HL-60 (cell line): ENCODE data around the gene ITGAV.

Source experiments
- DNase-seq, 2 experiments: peaks; one replicate each; pipeline ENCODE4 v3.0.0-alpha.2; 2010 to 2020; ENCODE audit warnings: low read depth in 1 of 2, low spot score in 1 of 2
- H3K27ac ChIP-seq: fragments of 250-450 bp; sonication (Bioruptor Pico); replicated peaks from 2 replicates; pipeline ENCODE4 v1.5.1; 2020; ENCODE audit warnings: mild to moderate bottlenecking, moderate library complexity
- H3K27me3 ChIP-seq: fragments of 250-450 bp; sonication (Bioruptor Pico); 2 replicates; pipeline ENCODE4 v1.5.1; 2021; ENCODE audit warnings: mild to moderate bottlenecking, moderate library complexity; ENCODE audit not compliant: insufficient read depth, poor library complexity, severe bottlenecking
- H3K4me3 ChIP-seq: replicated peaks from 2 replicates; pipeline ENCODE4 v1.5.1; 2011; ENCODE audit warnings: mild to moderate bottlenecking, control low read depth, low read length; ENCODE audit not compliant: insufficient read depth
- GABPA ChIP-seq: IDR thresholded peaks from 2 replicates; pipeline ENCODE4 v1.6.1; 2012; ENCODE audit warnings: low read depth
- POLR2AphosphoS5 ChIP-seq: IDR thresholded peaks from 2 replicates; pipeline ENCODE4 v1.6.1; 2012; ENCODE audit warnings: low read depth
- SPI1 ChIP-seq: IDR thresholded peaks from 2 replicates; pipeline ENCODE4 v1.6.1; 2012; ENCODE audit warnings: low read depth, mild to moderate bottlenecking, borderline replicate concordance
- TF ChIP-seq, protein P1 (sequence below): IDR thresholded peaks from 2 replicates; pipeline ENCODE4 v1.6.1; 2012; ENCODE audit warnings: low read depth; ENCODE audit not compliant: insufficient replicate concordance
- TF ChIP-seq, protein P2 (sequence below): IDR thresholded peaks from one replicate; pipeline ENCODE4 v1.5.1; 2011; ENCODE audit warnings: low read length, control low read depth, inconsistent platforms; ENCODE audit not compliant: insufficient read depth

Gene ITGAV

DNA sequence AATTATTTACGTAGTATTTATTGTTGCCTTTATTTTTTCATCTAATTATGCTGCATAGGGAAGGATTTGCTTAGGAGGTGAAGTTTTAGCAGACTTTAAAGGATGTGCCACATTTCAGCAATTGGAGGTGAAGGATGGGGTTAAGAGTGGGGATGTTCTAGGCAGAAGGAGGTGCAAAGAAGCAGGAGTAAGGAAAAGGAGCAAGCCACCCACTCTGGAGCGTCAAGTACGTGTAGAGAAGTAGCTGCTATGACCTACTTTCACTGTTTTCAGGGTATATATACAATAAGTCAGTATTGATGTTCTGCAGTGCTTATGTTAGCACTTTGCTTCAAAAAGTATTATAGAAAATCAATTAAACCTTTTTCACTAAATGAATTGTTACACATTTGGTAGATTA is 34.4 kb downstream of the ITGAV start:
- Histone ChIP-seq H3K27ac (no peak overlapping the region), H3K4me3 (no peak overlapping the region), H3K27me3 (no peaks in the 10 kb centered on the region)
- no peak for DNase-seq
- TF ChIP-seq, protein P1, sequence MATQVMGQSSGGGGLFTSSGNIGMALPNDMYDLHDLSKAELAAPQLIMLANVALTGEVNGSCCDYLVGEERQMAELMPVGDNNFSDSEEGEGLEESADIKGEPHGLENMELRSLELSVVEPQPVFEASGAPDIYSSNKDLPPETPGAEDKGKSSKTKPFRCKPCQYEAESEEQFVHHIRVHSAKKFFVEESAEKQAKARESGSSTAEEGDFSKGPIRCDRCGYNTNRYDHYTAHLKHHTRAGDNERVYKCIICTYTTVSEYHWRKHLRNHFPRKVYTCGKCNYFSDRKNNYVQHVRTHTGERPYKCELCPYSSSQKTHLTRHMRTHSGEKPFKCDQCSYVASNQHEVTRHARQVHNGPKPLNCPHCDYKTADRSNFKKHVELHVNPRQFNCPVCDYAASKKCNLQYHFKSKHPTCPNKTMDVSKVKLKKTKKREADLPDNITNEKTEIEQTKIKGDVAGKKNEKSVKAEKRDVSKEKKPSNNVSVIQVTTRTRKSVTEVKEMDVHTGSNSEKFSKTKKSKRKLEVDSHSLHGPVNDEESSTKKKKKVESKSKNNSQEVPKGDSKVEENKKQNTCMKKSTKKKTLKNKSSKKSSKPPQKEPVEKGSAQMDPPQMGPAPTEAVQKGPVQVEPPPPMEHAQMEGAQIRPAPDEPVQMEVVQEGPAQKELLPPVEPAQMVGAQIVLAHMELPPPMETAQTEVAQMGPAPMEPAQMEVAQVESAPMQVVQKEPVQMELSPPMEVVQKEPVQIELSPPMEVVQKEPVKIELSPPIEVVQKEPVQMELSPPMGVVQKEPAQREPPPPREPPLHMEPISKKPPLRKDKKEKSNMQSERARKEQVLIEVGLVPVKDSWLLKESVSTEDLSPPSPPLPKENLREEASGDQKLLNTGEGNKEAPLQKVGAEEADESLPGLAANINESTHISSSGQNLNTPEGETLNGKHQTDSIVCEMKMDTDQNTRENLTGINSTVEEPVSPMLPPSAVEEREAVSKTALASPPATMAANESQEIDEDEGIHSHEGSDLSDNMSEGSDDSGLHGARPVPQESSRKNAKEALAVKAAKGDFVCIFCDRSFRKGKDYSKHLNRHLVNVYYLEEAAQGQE: no peak
- TF ChIP-seq SPI1: no peak

GRCh38 chr2:186629250-186629996 is 39.6 kb downstream of the ITGAV start:
- H3K27ac ChIP-seq: no peak overlapping the region
- H3K4me3 ChIP-seq: no peak overlapping the region
- DNase-seq: no peak
- no peaks in the 10 kb centered on the region for H3K27me3 ChIP-seq
- no peak for TF ChIP-seq SPI1
- TF ChIP-seq, protein P1: no peak
- no peak for TF ChIP-seq POLR2AphosphoS5
- TF ChIP-seq, protein P2, sequence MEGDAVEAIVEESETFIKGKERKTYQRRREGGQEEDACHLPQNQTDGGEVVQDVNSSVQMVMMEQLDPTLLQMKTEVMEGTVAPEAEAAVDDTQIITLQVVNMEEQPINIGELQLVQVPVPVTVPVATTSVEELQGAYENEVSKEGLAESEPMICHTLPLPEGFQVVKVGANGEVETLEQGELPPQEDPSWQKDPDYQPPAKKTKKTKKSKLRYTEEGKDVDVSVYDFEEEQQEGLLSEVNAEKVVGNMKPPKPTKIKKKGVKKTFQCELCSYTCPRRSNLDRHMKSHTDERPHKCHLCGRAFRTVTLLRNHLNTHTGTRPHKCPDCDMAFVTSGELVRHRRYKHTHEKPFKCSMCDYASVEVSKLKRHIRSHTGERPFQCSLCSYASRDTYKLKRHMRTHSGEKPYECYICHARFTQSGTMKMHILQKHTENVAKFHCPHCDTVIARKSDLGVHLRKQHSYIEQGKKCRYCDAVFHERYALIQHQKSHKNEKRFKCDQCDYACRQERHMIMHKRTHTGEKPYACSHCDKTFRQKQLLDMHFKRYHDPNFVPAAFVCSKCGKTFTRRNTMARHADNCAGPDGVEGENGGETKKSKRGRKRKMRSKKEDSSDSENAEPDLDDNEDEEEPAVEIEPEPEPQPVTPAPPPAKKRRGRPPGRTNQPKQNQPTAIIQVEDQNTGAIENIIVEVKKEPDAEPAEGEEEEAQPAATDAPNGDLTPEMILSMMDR: no peak
- no peak for TF ChIP-seq GABPA

- H3K27me3 ChIP-seq: no peaks in the 10 kb centered on the region
- TF ChIP-seq, protein P2: no peak
- no peak for TF ChIP-seq GABPA
- no peak overlapping the region for H3K4me3 ChIP-seq
- DNase-seq: no peak
- H3K27ac ChIP-seq: no peak overlapping the region
Observed at GRCh38 chr2:186632417-186632816, 42.6 kb downstream of the ITGAV start.

DNA sequence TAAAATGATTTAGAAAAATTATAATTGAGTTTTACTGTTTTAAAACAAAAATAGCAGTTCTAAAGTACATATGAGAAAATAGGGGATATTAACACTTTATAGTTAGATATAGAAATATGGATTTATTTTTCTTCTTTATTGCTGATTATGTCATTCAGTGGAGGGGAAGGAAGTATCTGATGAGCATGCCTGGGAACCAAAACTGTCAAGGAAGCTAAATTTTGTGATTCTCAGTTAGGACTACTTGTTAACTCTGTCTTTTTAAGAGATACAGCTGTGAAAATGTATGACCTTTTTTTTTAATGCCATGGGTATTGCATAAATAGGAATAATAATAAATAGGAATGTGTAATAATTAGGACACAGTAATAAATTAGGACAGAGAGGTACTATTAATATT is 44.8 kb downstream of the ITGAV start:
- TF ChIP-seq, protein P1: no peak
- no peak for TF ChIP-seq SPI1
- TF ChIP-seq POLR2AphosphoS5: no peak
- TF ChIP-seq, protein P2: no peak
- TF ChIP-seq GABPA: no peak
- DNase-seq: no peak

More for the DNA sequence above, 44.8 kb downstream of the ITGAV start:
- Histone ChIP-seq H3K27me3 (no peaks in the 10 kb centered on the region), H3K27ac (no peak overlapping the region), H3K4me3 (no peak overlapping the region)
